Cardiac muscle cell (in vitro differentiated cells and primary cell): Measurements from ENCODE around the gene SLC2A11. TPM values are rescaled to one million over a fixed set of nuclear protein-coding genes. Genes with fewer than 3 reads are reported as not detected.
"Not testable (repeated sequence)": the region's sequence is repeated elsewhere in the genome, so short reads cannot be mapped to it uniquely, and the experiment has no call there.

ENCODE experiments used
- DNase-seq, 2 donors: peaks; one replicate each; pipeline versions ENCODE4 v3.0.0 to v3.0.0-alpha.2; 2010 to 2017; ENCODE audit warnings: low read depth in 1 of 2, low spot score in 1 of 2
- H3K27ac ChIP-seq: fragments of 200-600 bp; sonication (generic); 2 replicates; pipeline ENCODE4 v1.5.1; 2016
- H3K27me3 ChIP-seq: fragments of 200-600 bp; sonication (generic); 2 replicates; pipeline ENCODE4 v1.6.0; 2016; ENCODE audit warnings: control low read depth
- H3K36me3 ChIP-seq: fragments of 200-600 bp; sonication (generic); 2 replicates; pipeline ENCODE4 v1.5.1; 2016; ENCODE audit warnings: control low read depth
- H3K4me1 ChIP-seq: fragments of 200-600 bp; sonication (generic); 2 replicates; pipeline ENCODE4 v1.8.1; 2017; ENCODE audit warnings: low read depth, mild to moderate bottlenecking, mixed run types
- H3K4me3 ChIP-seq: fragments of 200-600 bp; sonication (generic); 2 replicates; pipeline ENCODE4 v1.5.1; 2016; ENCODE audit warnings: mild to moderate bottlenecking
- H3K9me3 ChIP-seq: fragments of 200-600 bp; sonication (generic); 2 replicates; pipeline ENCODE4 v1.5.1; 2017; ENCODE audit warnings: low read depth, mild to moderate bottlenecking, control low read depth
- polyA plus RNA-seq: library from polyadenylated mRNA; unstranded; fragments of >200 nt; fragmentation: Nextera tagmentation; extraction: Ambion mirVana; gene quantifications from 2 replicates; pipeline ENCODE4 v1.2.1, GENCODE V29; 2016
- total RNA-seq: library from RNA; depleted of rRNA; stranded (reverse); fragments of >200 nt; gene quantifications from 2 replicates; pipeline ENCODE4 v1.2.3, GENCODE V29; 2016
- TF ChIP-seq, protein P1 (sequence below): IDR thresholded peaks from 2 replicates; pipeline ENCODE4 v1.5.1; 2012; ENCODE audit warnings: low read depth, mild to moderate bottlenecking, low read length

The SLC2A11 gene
- total and polyA plus RNA-seq, 2 experiments from 2014 or later = 28.5 to 37.9 TPM

DNA sequence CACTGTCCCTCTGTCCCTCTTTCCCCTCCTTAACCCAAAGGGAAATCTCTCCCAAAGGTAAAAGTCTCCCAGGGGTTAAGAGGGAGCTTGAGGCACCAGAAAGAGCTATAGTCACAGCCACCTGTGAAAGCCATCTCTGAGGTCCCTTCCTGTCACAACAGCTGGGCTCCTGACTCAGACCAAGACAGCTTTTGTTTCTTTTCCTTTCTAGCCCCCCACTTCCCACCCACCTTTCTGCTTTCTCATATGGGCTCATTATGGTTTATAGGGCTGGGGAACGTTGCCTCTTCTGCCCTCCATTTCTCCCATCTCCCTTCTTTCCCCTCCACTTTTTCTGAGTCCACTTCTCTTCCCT is 55.6 kb downstream of the SLC2A11 start:
- Histone ChIP-seq H3K36me3 (no peaks in the 10 kb centered on the region), H3K4me3 (peak overlapping the region; percentile 27), H3K9me3 (no peaks in the 10 kb centered on the region), H3K27ac (peak overlapping the region; percentile 67), H3K27me3 (no peaks in the 10 kb centered on the region), H3K4me1 (no peaks in the 10 kb centered on the region)
- no peak for DNase-seq
- TF ChIP-seq, protein P1, sequence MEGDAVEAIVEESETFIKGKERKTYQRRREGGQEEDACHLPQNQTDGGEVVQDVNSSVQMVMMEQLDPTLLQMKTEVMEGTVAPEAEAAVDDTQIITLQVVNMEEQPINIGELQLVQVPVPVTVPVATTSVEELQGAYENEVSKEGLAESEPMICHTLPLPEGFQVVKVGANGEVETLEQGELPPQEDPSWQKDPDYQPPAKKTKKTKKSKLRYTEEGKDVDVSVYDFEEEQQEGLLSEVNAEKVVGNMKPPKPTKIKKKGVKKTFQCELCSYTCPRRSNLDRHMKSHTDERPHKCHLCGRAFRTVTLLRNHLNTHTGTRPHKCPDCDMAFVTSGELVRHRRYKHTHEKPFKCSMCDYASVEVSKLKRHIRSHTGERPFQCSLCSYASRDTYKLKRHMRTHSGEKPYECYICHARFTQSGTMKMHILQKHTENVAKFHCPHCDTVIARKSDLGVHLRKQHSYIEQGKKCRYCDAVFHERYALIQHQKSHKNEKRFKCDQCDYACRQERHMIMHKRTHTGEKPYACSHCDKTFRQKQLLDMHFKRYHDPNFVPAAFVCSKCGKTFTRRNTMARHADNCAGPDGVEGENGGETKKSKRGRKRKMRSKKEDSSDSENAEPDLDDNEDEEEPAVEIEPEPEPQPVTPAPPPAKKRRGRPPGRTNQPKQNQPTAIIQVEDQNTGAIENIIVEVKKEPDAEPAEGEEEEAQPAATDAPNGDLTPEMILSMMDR = no peak

DNA sequence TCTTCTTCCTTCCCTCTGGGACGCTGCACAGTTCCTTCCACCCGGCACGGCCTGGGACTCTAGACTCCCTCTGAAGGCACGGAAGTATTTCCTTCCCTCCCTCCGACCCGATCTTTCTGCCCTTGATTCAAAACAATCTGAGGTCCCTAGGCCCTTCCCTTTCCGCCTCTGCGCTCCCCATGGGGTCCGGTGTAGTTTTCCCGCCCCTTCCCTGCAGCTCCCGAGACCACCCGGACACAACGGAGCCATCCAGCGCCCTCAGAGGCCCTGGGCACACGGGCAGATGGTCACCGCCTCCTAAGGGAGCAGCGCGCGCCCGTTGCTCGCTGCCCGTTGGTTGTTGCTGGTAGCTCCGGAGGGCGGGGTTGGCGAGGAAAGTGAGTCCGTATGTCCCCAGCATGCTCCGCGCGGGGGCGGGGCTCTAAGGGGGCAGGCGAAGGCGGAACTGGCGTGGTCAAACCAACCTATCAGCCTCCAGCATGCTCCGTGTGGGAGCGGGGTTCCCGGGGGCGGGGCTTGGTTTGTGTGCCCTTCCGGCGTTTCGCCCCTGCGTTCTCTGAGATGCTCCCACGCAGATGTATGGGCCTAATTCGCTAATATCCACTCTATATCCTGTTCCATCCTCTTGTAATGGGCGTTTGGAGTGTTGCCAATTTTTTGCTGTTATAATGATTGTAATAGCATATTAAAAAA is 56.1 kb downstream of the SLC2A11 start:
- no peaks in the 10 kb centered on the region for H3K36me3 ChIP-seq
- no peaks in the 10 kb centered on the region for H3K27me3 ChIP-seq
- H3K4me1 ChIP-seq = no peaks in the 10 kb centered on the region
- TF ChIP-seq, protein P1 = no peak
- H3K27ac ChIP-seq = peak overlapping the region; percentile 67
- peak; percentile 98 to 100 for DNase-seq
- no peaks in the 10 kb centered on the region for H3K9me3 ChIP-seq
- H3K4me3 ChIP-seq = peak overlapping the region; percentile 27

DNA sequence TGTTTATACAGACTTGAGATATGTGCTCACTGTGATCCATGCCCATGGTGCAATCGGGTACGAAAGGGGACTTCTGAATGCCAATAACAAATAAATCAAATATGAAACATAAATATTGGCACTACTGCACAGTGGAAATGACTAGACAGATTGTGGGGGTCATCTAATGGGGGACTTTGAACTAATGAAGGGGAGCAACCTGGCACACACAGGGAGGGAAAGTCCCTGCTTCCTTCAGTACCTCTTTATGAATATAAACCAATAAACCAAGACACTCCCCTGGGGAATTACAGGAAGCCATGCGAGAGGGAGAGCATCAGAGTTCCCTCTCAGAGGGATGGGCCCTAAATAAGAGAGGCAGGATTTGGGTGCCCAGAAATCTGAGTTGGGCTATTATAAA is 57.6 kb downstream of the SLC2A11 start:
- no peak for DNase-seq
- no peak overlapping the region for H3K4me3 ChIP-seq
- H3K36me3 ChIP-seq = no peaks in the 10 kb centered on the region
- no peaks in the 10 kb centered on the region for H3K4me1 ChIP-seq
- no peak overlapping the region for H3K27ac ChIP-seq
- H3K27me3 ChIP-seq = no peaks in the 10 kb centered on the region
- H3K9me3 ChIP-seq = no peaks in the 10 kb centered on the region
- TF ChIP-seq, protein P1 = no peak

DNA sequence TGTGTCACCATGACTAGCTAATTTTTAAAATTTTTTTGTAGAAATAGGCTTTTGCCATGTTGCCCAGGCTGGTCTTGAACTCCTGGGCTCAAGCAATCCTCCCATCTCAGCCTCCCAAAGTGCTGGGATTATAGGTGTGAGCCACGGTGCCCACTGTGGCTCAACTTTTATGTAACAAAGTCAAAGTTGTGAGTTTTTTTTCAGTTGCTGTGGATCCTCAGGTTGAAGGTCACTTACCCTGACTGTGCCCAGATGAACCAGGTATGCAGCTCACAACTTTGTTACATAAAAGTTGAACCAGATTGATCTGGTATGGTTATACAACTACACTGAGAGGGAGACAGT is 62.6 kb downstream of the SLC2A11 start:
- H3K4me1 ChIP-seq, H3K27ac ChIP-seq, DNase-seq: not testable (repeated sequence)

DNA sequence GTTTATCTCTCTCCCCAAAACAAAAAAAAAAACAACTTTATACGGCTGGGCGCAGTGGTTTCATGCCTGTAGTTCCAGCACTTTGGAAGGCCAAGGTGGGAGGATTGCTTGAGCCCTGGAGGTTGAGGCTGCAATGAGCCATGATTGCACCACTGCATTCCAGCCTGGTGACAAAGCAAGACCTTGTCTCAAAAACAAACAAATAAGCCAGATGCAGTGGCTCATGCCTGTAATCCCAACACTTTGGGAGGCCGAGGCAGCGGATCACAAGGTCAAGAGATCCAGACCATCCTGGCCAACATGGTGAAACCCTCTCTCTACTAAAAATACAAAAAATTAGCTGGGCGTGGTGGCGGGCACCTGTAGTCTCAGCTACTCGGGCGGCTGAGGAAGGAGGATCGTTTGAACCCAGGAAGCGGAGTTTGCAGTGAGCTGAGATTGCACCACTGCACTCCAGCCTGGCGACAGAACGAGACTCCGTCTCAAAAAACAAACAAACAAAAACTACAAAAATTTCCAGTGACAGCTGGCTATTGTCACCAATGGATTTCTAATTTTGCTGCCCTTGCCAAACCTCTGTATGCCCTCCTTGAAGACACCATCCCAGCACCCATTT is 64.0 kb downstream of the SLC2A11 start:
- not testable (repeated sequence) for H3K9me3 ChIP-seq, H3K4me1 ChIP-seq, H3K27me3 ChIP-seq, H3K36me3 ChIP-seq, H3K4me3 ChIP-seq, H3K27ac ChIP-seq
- DNase-seq = peak in 1 of 2 donors; percentile 65

More for the DNA sequence above, 62.6 kb downstream of the SLC2A11 start:
- not testable (repeated sequence) for H3K36me3 ChIP-seq, H3K9me3 ChIP-seq, H3K27me3 ChIP-seq, H3K4me3 ChIP-seq

DNA sequence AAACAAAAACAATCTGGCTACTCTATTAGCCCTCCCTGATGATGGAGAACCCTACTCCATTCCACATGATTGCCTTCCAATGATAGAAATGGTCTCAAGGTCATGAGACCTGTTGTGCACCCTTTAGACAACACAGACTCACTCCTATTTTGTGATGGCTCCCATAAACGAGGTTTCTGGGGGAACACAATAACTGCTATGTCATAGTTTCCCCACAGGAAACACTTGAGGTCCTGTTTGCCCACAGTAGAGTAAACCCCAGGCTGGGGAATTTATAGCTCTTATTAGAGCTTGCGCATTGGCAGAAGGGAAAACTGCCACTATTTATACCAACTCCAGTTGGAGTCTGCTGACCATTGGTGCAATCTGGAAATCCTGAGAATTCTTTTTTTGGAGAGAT is 65.2 kb downstream of the SLC2A11 start:
- DNase-seq = no peak
- TF ChIP-seq, protein P1 = no peak
- Histone ChIP-seq H3K27ac (no peak overlapping the region), H3K4me1 (no peaks in the 10 kb centered on the region), H3K4me3 (no peak overlapping the region), H3K36me3 (no peaks in the 10 kb centered on the region), H3K27me3 (no peaks in the 10 kb centered on the region), H3K9me3 (no peaks in the 10 kb centered on the region)
